Measurements from ENCODE around the gene NUAK1.
"Not testable (repeated sequence)": the region's sequence is repeated elsewhere in the genome, so short reads cannot be mapped to it uniquely, and the experiment has no call there.

The NUAK1 gene

GRCh38 chr12:106032623-106032925, 106.2 kb downstream of the NUAK1 start:
- DNase-seq (ENCODE audit: low spot score in 2 of 2) (no peak), ATAC-seq (ENCODE audit: low read depth) (no peak)
- Mint-ChIP-seq H3K36me3 (peaks cover 2% of the 10 kb centered on the region), H3K4me1 (no peaks in the 10 kb centered on the region), H3K27ac (no peak overlapping the region), H3K4me3 (no peak overlapping the region), H3K9me3 (peaks cover 2% of the 10 kb centered on the region), H3K27me3 (peaks cover 6% of the 10 kb centered on the region)

GRCh38 chr12:106031761-106032622, 106.8 kb downstream of the NUAK1 start:
- Mint-ChIP-seq H3K4me1 (no peaks in the 10 kb centered on the region), H3K36me3 (peaks cover 2% of the 10 kb centered on the region), H3K27ac (no peak overlapping the region), H3K4me3 (no peak overlapping the region), H3K27me3 (peaks cover 8% of the 10 kb centered on the region), H3K9me3 (peaks cover 2% of the 10 kb centered on the region)
- no peak for ATAC-seq (ENCODE audit: low read depth)
- no peak for DNase-seq (ENCODE audit: low spot score in 2 of 2)

GRCh38 chr12:106030210-106031071, 108.3 kb downstream of the NUAK1 start:
- H3K4me3 Mint-ChIP-seq = no peak overlapping the region
- no peak for ATAC-seq (ENCODE audit: low read depth)

GRCh38 chr12:106029532-106029931, 109.2 kb downstream of the NUAK1 start:
- Mint-ChIP-seq H3K4me3 (no peak overlapping the region), H3K27ac (no peak overlapping the region), H3K4me1 (no peaks in the 10 kb centered on the region), H3K9me3 (no peaks in the 10 kb centered on the region), H3K36me3 (no peaks in the 10 kb centered on the region), H3K27me3 (peaks cover 10% of the 10 kb centered on the region)
- DNase-seq (ENCODE audit: low spot score in 2 of 2) (no peak), ATAC-seq (ENCODE audit: low read depth) (no peak)

More at GRCh38 chr12:106030210-106031071, 108.3 kb downstream of the NUAK1 start:
- no peak overlapping the region for H3K27ac Mint-ChIP-seq
- no peaks in the 10 kb centered on the region for H3K36me3 Mint-ChIP-seq
- H3K27me3 Mint-ChIP-seq = peaks cover 10% of the 10 kb centered on the region
- no peaks in the 10 kb centered on the region for H3K9me3 Mint-ChIP-seq
- no peak for DNase-seq (ENCODE audit: low spot score in 2 of 2)
- H3K4me1 Mint-ChIP-seq = no peaks in the 10 kb centered on the region

GRCh38 chr12:106027911-106028310, 110.8 kb downstream of the NUAK1 start:
- DNase-seq (ENCODE audit: low spot score in 2 of 2) = no peak
- Mint-ChIP-seq H3K4me1 (no peaks in the 10 kb centered on the region), H3K36me3 (no peaks in the 10 kb centered on the region), H3K4me3 (no peak overlapping the region), H3K9me3 (no peaks in the 10 kb centered on the region), H3K27ac (no peak overlapping the region), H3K27me3 (peaks cover 10% of the 10 kb centered on the region)
- ATAC-seq (ENCODE audit: low read depth) = no peak

GRCh38 chr12:106027286-106027685, 111.5 kb downstream of the NUAK1 start:
- Mint-ChIP-seq H3K27ac (no peak overlapping the region), H3K36me3 (no peaks in the 10 kb centered on the region), H3K4me3 (no peak overlapping the region), H3K27me3 (peaks cover 10% of the 10 kb centered on the region), H3K9me3 (no peaks in the 10 kb centered on the region), H3K4me1 (no peaks in the 10 kb centered on the region)
- ATAC-seq (ENCODE audit: low read depth) = no peak
- DNase-seq (ENCODE audit: low spot score in 2 of 2) = no peak

- Mint-ChIP-seq H3K36me3 (no peaks in the 10 kb centered on the region), H3K27me3 (peaks cover 12% of the 10 kb centered on the region), H3K4me3 (no peak overlapping the region), H3K27ac (no peak overlapping the region), H3K9me3 (no peaks in the 10 kb centered on the region), H3K4me1 (no peaks in the 10 kb centered on the region)
- DNase-seq (ENCODE audit: low spot score in 2 of 2) (no peak), ATAC-seq (ENCODE audit: low read depth) (no peak)
These were observed 113.6 kb downstream of the NUAK1 start for GRCh38 chr12:106025129-106025528.

GRCh38 chr12:106023039-106023438, 115.7 kb downstream of the NUAK1 start:
- H3K9me3 Mint-ChIP-seq = peaks cover 4% of the 10 kb centered on the region
- no peak overlapping the region for H3K27ac Mint-ChIP-seq
- H3K27me3 Mint-ChIP-seq = peaks cover 13% of the 10 kb centered on the region
- DNase-seq (ENCODE audit: low spot score in 2 of 2) = no peak
- no peaks in the 10 kb centered on the region for H3K4me1 Mint-ChIP-seq
- no peak for ATAC-seq (ENCODE audit: low read depth)
- no peaks in the 10 kb centered on the region for H3K36me3 Mint-ChIP-seq
- H3K4me3 Mint-ChIP-seq = no peak overlapping the region

- no peak overlapping the region for H3K27ac Mint-ChIP-seq
- peaks cover 4% of the 10 kb centered on the region for H3K9me3 Mint-ChIP-seq
- peaks cover 10% of the 10 kb centered on the region for H3K27me3 Mint-ChIP-seq
- no peak overlapping the region for H3K4me3 Mint-ChIP-seq
- H3K4me1 Mint-ChIP-seq = no peaks in the 10 kb centered on the region
- H3K36me3 Mint-ChIP-seq = no peaks in the 10 kb centered on the region
- ATAC-seq (ENCODE audit: low read depth) = no peak
- no peak for DNase-seq (ENCODE audit: low spot score in 2 of 2)
These were observed 116.2 kb downstream of the NUAK1 start for GRCh38 chr12:106022568-106023012.

- no peak for DNase-seq (ENCODE audit: low spot score in 2 of 2)
- Mint-ChIP-seq H3K36me3 (no peaks in the 10 kb centered on the region), H3K27ac (no peak overlapping the region), H3K9me3 (peaks cover 4% of the 10 kb centered on the region), H3K27me3 (peaks cover 5% of the 10 kb centered on the region), H3K4me1 (no peaks in the 10 kb centered on the region), H3K4me3 (no peak overlapping the region)
- ATAC-seq (ENCODE audit: low read depth) = no peak
These were observed 117.2 kb downstream of the NUAK1 start for GRCh38 chr12:106021516-106021915.

GRCh38 chr12:106020736-106021135, 118.0 kb downstream of the NUAK1 start:
- DNase-seq (ENCODE audit: low spot score in 2 of 2) (no peak), ATAC-seq (ENCODE audit: low read depth) (no peak)
- H3K4me1 Mint-ChIP-seq = no peaks in the 10 kb centered on the region
- peaks cover 2% of the 10 kb centered on the region for H3K36me3 Mint-ChIP-seq
- H3K4me3 Mint-ChIP-seq = no peak overlapping the region
- H3K27ac Mint-ChIP-seq = no peak overlapping the region
- peaks cover 7% of the 10 kb centered on the region for H3K27me3 Mint-ChIP-seq
- H3K9me3 Mint-ChIP-seq = peaks cover 6% of the 10 kb centered on the region

GRCh38 chr12:106019144-106019543, 119.6 kb downstream of the NUAK1 start:
- Mint-ChIP-seq H3K27ac (no peak overlapping the region), H3K27me3 (peaks cover 7% of the 10 kb centered on the region), H3K4me1 (no peaks in the 10 kb centered on the region), H3K36me3 (peaks cover 2% of the 10 kb centered on the region), H3K4me3 (no peak overlapping the region), H3K9me3 (peaks cover 6% of the 10 kb centered on the region)
- DNase-seq (ENCODE audit: low spot score in 2 of 2) = no peak
- no peak for ATAC-seq (ENCODE audit: low read depth)

- peaks cover 2% of the 10 kb centered on the region for H3K36me3 Mint-ChIP-seq
These were observed 120.5 kb downstream of the NUAK1 start for GRCh38 chr12:106018286-106018685.

GRCh38 chr12:106016601-106017278, 122.0 kb downstream of the NUAK1 start:
- not testable (repeated sequence) for H3K27me3 Mint-ChIP-seq; H3K27ac Mint-ChIP-seq; H3K36me3 Mint-ChIP-seq; H3K4me3 Mint-ChIP-seq; DNase-seq (ENCODE audit: low spot score in 2 of 2); H3K4me1 Mint-ChIP-seq; ATAC-seq (ENCODE audit: low read depth); H3K9me3 Mint-ChIP-seq

More at GRCh38 chr12:106018286-106018685, 120.5 kb downstream of the NUAK1 start:
- H3K4me3 Mint-ChIP-seq = no peak overlapping the region
- DNase-seq (ENCODE audit: low spot score in 2 of 2) (no peak), ATAC-seq (ENCODE audit: low read depth) (no peak)
- peaks cover 6% of the 10 kb centered on the region for H3K9me3 Mint-ChIP-seq
- no peak overlapping the region for H3K27ac Mint-ChIP-seq
- H3K4me1 Mint-ChIP-seq = no peaks in the 10 kb centered on the region
- H3K27me3 Mint-ChIP-seq = peaks cover 7% of the 10 kb centered on the region

Data from memory B cell (primary cell).